GM12878 (cell line): ENCODE data around the gene ANGEL1. TPM values are rescaled to one million over a fixed set of nuclear protein-coding genes. Genes with fewer than 3 reads are reported as not detected.

Experiments
- ATAC-seq: fragments of 200-7000 bp; cut with Tn5 transposase; 3 replicates; pipeline ENCODE4 v1.9.1; 2020; ENCODE audit warnings: mild to moderate bottlenecking, moderate library complexity
- BruUV-seq: library from RNA; stranded (reverse); fragments of 400-500 nt; replicated peaks from 2 replicates; lab custom pipeline; 2021; lab: Mats Ljungman, UMichigan
- CTCF ChIA-PET: fragments of 300-600 bp; sonication (Branson Sonifier 250); formaldehyde crosslinking; extraction: SDS; loops from one replicate; lab custom pipeline; 2021; ENCODE audit warnings: inconsistent platforms; lab: Yijun Ruan, JAX
- POLR2A ChIA-PET: fragments of 350-600 bp; formaldehyde crosslinking; extraction: SDS; loops from one replicate; lab custom pipeline; 2021; ENCODE audit warnings: inconsistent platforms; lab: Charles Lee
- RAD21 ChIA-PET: fragments of 300-600 bp; sonication (Branson Sonifier 250); formaldehyde crosslinking; loops from one replicate; lab custom pipeline; 2023; ENCODE audit warnings: antibody characterized with exemption; ENCODE audit not compliant: unreplicated experiment; lab: Charles Lee
- SMC1A ChIA-PET: fragments of 300-600 bp; sonication (Branson Sonifier 250); formaldehyde crosslinking; loops from one replicate; lab custom pipeline; 2023; ENCODE audit not compliant: unreplicated experiment, uncharacterized antibody; lab: Charles Lee
- DNase-seq: peaks from one replicate; pipeline ENCODE4 v3.0.0-alpha.2; 2011; ENCODE audit warnings: low read depth, low spot score
- FAIRE-seq: peaks from 3 replicates; lab custom pipeline; 2011; peaks lifted over from hg19 to GRCh38; lab: Jason Lieb, UNC
- H2AFZ ChIP-seq: 2 replicates; pipeline ENCODE4 v1.6.0; 2011; ENCODE audit warnings: low read depth, low read length, control low read depth; ENCODE audit not compliant: control insufficient read depth
- H3K27ac ChIP-seq: 2 replicates; pipeline ENCODE4 v1.5.1; 2011; ENCODE audit warnings: control low read depth; ENCODE audit not compliant: control insufficient read depth, insufficient read depth
- H3K27me3 ChIP-seq, 2 experiments: replicated peaks in 1 of 2; 2 replicates each; pipeline versions ENCODE4 v1.6.0 to v1.6.1; 2011; ENCODE audit warnings: low read length in 1 of 2; ENCODE audit not compliant: control insufficient read depth in 2 of 2, insufficient read depth in 2 of 2
- H3K36me3 ChIP-seq, 2 experiments: 2 replicates each; pipeline ENCODE4 v1.5.1; 2011; ENCODE audit warnings: low read length in 1 of 2; ENCODE audit not compliant: control insufficient read depth in 2 of 2, insufficient read depth in 2 of 2
- H3K4me1 ChIP-seq: 2 replicates; pipeline ENCODE4 v1.6.1; 2011; ENCODE audit warnings: mild to moderate bottlenecking, low read length, moderate library complexity, mixed read lengths; ENCODE audit not compliant: control insufficient read depth, insufficient read depth
- H3K4me2 ChIP-seq: 2 replicates; pipeline ENCODE4 v1.6.0; 2011; ENCODE audit warnings: control low read depth; ENCODE audit not compliant: control insufficient read depth, insufficient read depth
- H3K4me3 ChIP-seq: fragments of 200-600 bp; sonication (generic); 2 replicates; pipeline ENCODE4 v1.5.1; 2016
- H3K79me2 ChIP-seq: 2 replicates; pipeline ENCODE4 v1.6.0; 2011; ENCODE audit warnings: low read length; ENCODE audit not compliant: control insufficient read depth, insufficient read depth
- H3K9ac ChIP-seq: 2 replicates; pipeline ENCODE4 v1.8.0; 2011; ENCODE audit warnings: low read length, control low read depth, mixed read lengths; ENCODE audit not compliant: control insufficient read depth, insufficient read depth
- H3K9me3 ChIP-seq: replicated peaks from 3 replicates; pipeline ENCODE4 v1.5.1; 2011; ENCODE audit warnings: mild to moderate bottlenecking, low read length; ENCODE audit not compliant: control insufficient read depth, insufficient read depth
- H4K20me1 ChIP-seq: 2 replicates; pipeline ENCODE4 v1.6.0; 2011; ENCODE audit not compliant: control insufficient read depth, insufficient read depth
- BHLHE40 ChIP-seq, 2 experiments: fragments of 450-650 bp in 1 of 2; IDR thresholded peaks; 2 replicates each; pipeline ENCODE4 v1.6.1; 2011 to 2017; ENCODE audit warnings: low read depth in 2 of 2, borderline replicate concordance in 1 of 2, improper control_type of control experiment in 1 of 2, low read length in 1 of 2, mild to moderate bottlenecking in 1 of 2
- E2F8 ChIP-seq: fragments of 450-650 bp; IDR thresholded peaks from 2 replicates; pipeline ENCODE4 v1.6.1; 2018; ENCODE audit warnings: mild to moderate bottlenecking, low read depth, moderate library complexity; ENCODE audit not compliant: partially characterized antibody
- HSF1 ChIP-seq: fragments of 150-350 bp; IDR thresholded peaks from 2 replicates; pipeline ENCODE4 v1.6.1; 2014; ENCODE audit warnings: mild to moderate bottlenecking, low read depth, low read length
- MAX ChIP-seq: IDR thresholded peaks from 2 replicates; pipeline ENCODE4 v1.6.1; 2012; ENCODE audit warnings: low read depth, low read length, improper control_type of control experiment
- MEF2A ChIP-seq: IDR thresholded peaks from 2 replicates; pipeline ENCODE4 v1.6.1; 2011; ENCODE audit warnings: low read depth, mild to moderate bottlenecking, low read length, moderate library complexity; ENCODE audit not compliant: insufficient read depth
- NFXL1 ChIP-seq: fragments of 450-650 bp; IDR thresholded peaks from 2 replicates; pipeline ENCODE4 v1.6.1; 2017; ENCODE audit warnings: antibody characterized with exemption, mild to moderate bottlenecking, borderline replicate concordance
- POLR2AphosphoS2 ChIP-seq: IDR thresholded peaks from 2 replicates; pipeline ENCODE4 v1.6.1; 2011; ENCODE audit warnings: low read depth, mild to moderate bottlenecking, low read length, improper control_type of control experiment, moderate library complexity
- SPI1 ChIP-seq: IDR thresholded peaks from 2 replicates; pipeline ENCODE4 v1.6.1; 2011; ENCODE audit warnings: low read depth, mild to moderate bottlenecking, low read length, moderate library complexity, borderline replicate concordance; ENCODE audit not compliant: insufficient read depth
- SUPT20H ChIP-seq: IDR thresholded peaks from 2 replicates; pipeline ENCODE4 v1.6.1; 2011; ENCODE audit warnings: low read depth, mild to moderate bottlenecking, low read length, moderate library complexity, borderline replicate concordance; ENCODE audit not compliant: control insufficient read depth
- ZBTB4 ChIP-seq: fragments of 450-650 bp; formaldehyde crosslinking; IDR thresholded peaks from 2 replicates; pipeline ENCODE4 v1.4.0; 2022; ENCODE audit warnings: mild to moderate bottlenecking, moderate library complexity
- WGBS: methylation state at CpG from one replicate; pipeline ENCODE4 v1.1.6; 2016; ENCODE audit warnings: low lambda C conversion rate; ENCODE audit not compliant: insufficient replicate concordance, insufficient coverage; ENCODE audit errors: missing lambda C conversion rate; 5-methylcytosine and 5-hydroxymethylcytosine counted together
- in situ Hi-C: fragments of 300-500 bp; cut with MboI; formaldehyde crosslinking; loops from 9 replicates; pipeline ENCODE4 v1.14.3; 2018; ENCODE audit warnings: mixed read lengths
- intact Hi-C: fragments of 100-400 bp; cut with micrococcal nuclease; formaldehyde crosslinking; loops from one replicate; pipeline ENCODE4 v1.14.2; 2022; ENCODE audit not compliant: unreplicated experiment
- polyA plus RNA-seq, 11 experiments: library from polyadenylated mRNA; depleted of rRNA in 4 of 11; unstranded in 6 of 11; stranded (reverse) in 5 of 11; fragments of >200 nt; fragmentation: Nextera tagmentation in 4 of 11; fragmentation: Illumina TruSeq in 1 of 11; extraction: Ambion mirVana in 4 of 11; extraction: Trizol in 1 of 11; gene quantifications; 1 replicate in 1 of 11; 2 replicates in 10 of 11; pipeline versions ENCODE4 v1.2.1 to v1.2.3, GENCODE V29; 2011 to 2016; ENCODE audit warnings: inconsistent platforms in 2 of 11, missing spikeins in 2 of 11, low read depth in 1 of 11
- total RNA-seq, 4 experiments: library from RNA; depleted of rRNA in 3 of 4; stranded (reverse); fragments of >200 nt in 3 of 4; fragmentation: Illumina TruSeq in 1 of 4; extraction: Trizol in 1 of 4; gene quantifications; 2 replicates each; pipeline versions ENCODE4 v1.2.1 to v1.2.3, GENCODE V29; 2013 to 2021

Gene ANGEL1
- total and polyA plus RNA-seq, 10 of the 15 experiments (the other 5 are each of a cell fraction or from before 2014, with no cell fraction given): 1.7 to 29.7 (median 12.3) TPM

- H2AFZ ChIP-seq: no peak overlapping the region
- no peak for ATAC-seq
- ChIA-PET SMC1A (interaction anchor here (6.1 kb wide), 1 partner anchor 71 kb away, joined by 67 read pairs; no protein-coding TSS in a partner anchor), RAD21 (interaction anchor here (1.9 kb wide), 1 partner anchor 70 kb away, joined by 6 read pairs; no protein-coding TSS in a partner anchor), CTCF (interaction anchor here (0.6 to 8.9 kb wide), 2 partner anchors 72 to 101 kb away, joined by 5 to 136 read pairs; no protein-coding TSS in a partner anchor), POLR2A (interaction anchor here (0.6 kb wide), 1 partner anchor 24 kb away, joined by 6 read pairs; no protein-coding TSS in a partner anchor)
- H3K27me3 ChIP-seq: no peaks in the 10 kb centered on the region
- H3K4me2 ChIP-seq: no peak overlapping the region
- WGBS: 90% methylated on average over 11 of the region's 11 CpGs
- no peaks in the 10 kb centered on the region; the same call in 1 of the 2 replicates for H4K20me1 ChIP-seq
- no peaks in the 10 kb centered on the region for H3K9me3 ChIP-seq
- peaks cover 15% of the 10 kb centered on the region for H3K4me1 ChIP-seq
- in situ Hi-C loops: loop anchor here (5.0 kb wide), 1 partner anchor 64 kb away; no protein-coding TSS in a partner anchor
- intact Hi-C loops: no loop called here
- no peak overlapping the region; the same call in 1 of the 2 replicates for H3K27ac ChIP-seq
- H3K36me3 ChIP-seq: peaks cover 0 to 2% of the 10 kb centered on the region in 2 experiments; a peak in 3 of 4 replicates
- no peak for DNase-seq
- no peak overlapping the region for H3K9ac ChIP-seq
- H3K4me3 ChIP-seq: no peak overlapping the region
- FAIRE-seq: no peak
- no peaks in the 10 kb centered on the region for H3K79me2 ChIP-seq
- BruUV-seq: no TSS peak
- TF ChIP-seq SPI1 (no peak), NFXL1 (no peak), HSF1 (no peak), SUPT20H (no peak), BHLHE40 (IDR thresholded peaks at IDR 0.05; ENCODE audit: borderline replicate concordance in 1 of 2, low read depth in 2 of 2, low read length in 1 of 2) (no peak), MEF2A (no peak), E2F8 (no peak), ZBTB4 (CRISPR knock-in tag) (no peak), MAX (no peak), POLR2AphosphoS2 (no peak)
Measured at GRCh38 chr14:76780875-76781647, 31.6 kb downstream of the ANGEL1 start.
